ENCODE data around the gene CACNA2D3. TPM values are rescaled to one million over a fixed set of nuclear protein-coding genes. Genes with fewer than 3 reads are reported as not detected.

The CACNA2D3 gene
- total and polyA plus RNA-seq, 4 donors = 0.38 to 2.5 (median 1.1) TPM

GRCh38 chr3:54876694-54877093 lies 754.3 kb downstream of the CACNA2D3 start:
- Histone ChIP-seq H3K9me3 (ENCODE audit: control insufficient read depth in 4 of 4, insufficient read depth in 3 of 4, low read length in 3 of 4) (no peaks in the 10 kb centered on the region), H3K9ac (ENCODE audit: insufficient read depth in 1 of 2, low read length in 2 of 2) (no peak overlapping the region), H3K27ac (ENCODE audit: low read depth in 1 of 2, low read length in 1 of 2) (no peak overlapping the region), H3K4me3 (no peak overlapping the region), H3K27me3 (ENCODE audit: control insufficient read depth in 3 of 3, insufficient read depth in 3 of 3, low read length in 2 of 3) (peaks cover 0 to 8% (median 4%) of the 10 kb centered on the region in 3 donors), H3K4me1 (ENCODE audit: control insufficient read depth in 5 of 5, insufficient read depth in 5 of 5, low read length in 5 of 5) (no peaks in the 10 kb centered on the region), H3K36me3 (ENCODE audit: control insufficient read depth in 4 of 4, insufficient read depth in 4 of 4, low read length in 4 of 4) (no peaks in the 10 kb centered on the region)
- DNase-seq = no peak
- TF ChIP-seq, protein P1, sequence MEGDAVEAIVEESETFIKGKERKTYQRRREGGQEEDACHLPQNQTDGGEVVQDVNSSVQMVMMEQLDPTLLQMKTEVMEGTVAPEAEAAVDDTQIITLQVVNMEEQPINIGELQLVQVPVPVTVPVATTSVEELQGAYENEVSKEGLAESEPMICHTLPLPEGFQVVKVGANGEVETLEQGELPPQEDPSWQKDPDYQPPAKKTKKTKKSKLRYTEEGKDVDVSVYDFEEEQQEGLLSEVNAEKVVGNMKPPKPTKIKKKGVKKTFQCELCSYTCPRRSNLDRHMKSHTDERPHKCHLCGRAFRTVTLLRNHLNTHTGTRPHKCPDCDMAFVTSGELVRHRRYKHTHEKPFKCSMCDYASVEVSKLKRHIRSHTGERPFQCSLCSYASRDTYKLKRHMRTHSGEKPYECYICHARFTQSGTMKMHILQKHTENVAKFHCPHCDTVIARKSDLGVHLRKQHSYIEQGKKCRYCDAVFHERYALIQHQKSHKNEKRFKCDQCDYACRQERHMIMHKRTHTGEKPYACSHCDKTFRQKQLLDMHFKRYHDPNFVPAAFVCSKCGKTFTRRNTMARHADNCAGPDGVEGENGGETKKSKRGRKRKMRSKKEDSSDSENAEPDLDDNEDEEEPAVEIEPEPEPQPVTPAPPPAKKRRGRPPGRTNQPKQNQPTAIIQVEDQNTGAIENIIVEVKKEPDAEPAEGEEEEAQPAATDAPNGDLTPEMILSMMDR (IDR thresholded peaks at IDR 0.05; ENCODE audit: control extremely low read depth, extremely low read depth) = no peak
- WGBS, 2 donors = 76 to 80% methylated on average over 5 of the region's 5 CpGs
- no peak for ATAC-seq (ENCODE audit: insufficient read depth, low FRiP score)

GRCh38 chr3:54877730-54878129 lies 755.4 kb downstream of the CACNA2D3 start:
- Histone ChIP-seq H3K9me3 (ENCODE audit: control insufficient read depth in 4 of 4, insufficient read depth in 3 of 4, low read length in 3 of 4) (no peaks in the 10 kb centered on the region), H3K4me3 (no peak overlapping the region), H3K36me3 (ENCODE audit: control insufficient read depth in 4 of 4, insufficient read depth in 4 of 4, low read length in 4 of 4) (no peaks in the 10 kb centered on the region), H3K27me3 (ENCODE audit: control insufficient read depth in 3 of 3, insufficient read depth in 3 of 3, low read length in 2 of 3) (peaks cover 0 to 8% (median 4%) of the 10 kb centered on the region in 3 donors), H3K4me1 (ENCODE audit: control insufficient read depth in 5 of 5, insufficient read depth in 5 of 5, low read length in 5 of 5) (no peaks in the 10 kb centered on the region), H3K27ac (ENCODE audit: low read depth in 1 of 2, low read length in 1 of 2) (no peak overlapping the region), H3K9ac (ENCODE audit: insufficient read depth in 1 of 2, low read length in 2 of 2) (no peak overlapping the region)
- ATAC-seq (ENCODE audit: insufficient read depth, low FRiP score) (no peak), DNase-seq (no peak)
- TF ChIP-seq, protein P1 (IDR thresholded peaks at IDR 0.05; ENCODE audit: control extremely low read depth, extremely low read depth) = no peak
- 85 to 86% methylated on average over 4 of the region's 4 CpGs for WGBS, 2 donors

DNA sequence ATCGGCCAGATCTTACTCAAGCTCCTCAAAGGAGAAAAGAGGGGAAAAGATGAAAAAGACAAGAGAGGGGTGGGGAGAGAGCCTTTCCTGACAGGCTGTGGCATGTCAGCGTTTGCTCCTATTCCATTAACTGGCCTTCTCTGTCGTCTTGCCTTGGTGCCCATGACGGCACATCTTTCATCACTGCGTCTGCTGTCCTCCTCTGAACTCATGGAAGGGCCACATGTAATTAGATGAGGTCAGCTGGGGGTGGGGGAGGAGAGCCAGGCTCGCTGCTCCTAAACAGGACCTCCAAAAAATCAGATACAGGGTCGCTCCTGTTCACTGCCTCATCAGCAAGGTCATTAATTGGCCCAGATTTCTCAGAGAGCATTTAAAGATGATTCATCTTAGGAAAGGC lies 755.8 kb downstream of the CACNA2D3 start:
- Histone ChIP-seq H3K4me1 (ENCODE audit: control insufficient read depth in 5 of 5, insufficient read depth in 5 of 5, low read length in 5 of 5) (no peaks in the 10 kb centered on the region), H3K4me3 (no peak overlapping the region), H3K9ac (ENCODE audit: insufficient read depth in 1 of 2, low read length in 2 of 2) (no peak overlapping the region)

More for the DNA sequence above, 755.8 kb downstream of the CACNA2D3 start:
- Histone ChIP-seq H3K27me3 (ENCODE audit: control insufficient read depth in 3 of 3, insufficient read depth in 3 of 3, low read length in 2 of 3) (peaks cover 0 to 8% (median 4%) of the 10 kb centered on the region in 3 donors), H3K9me3 (ENCODE audit: control insufficient read depth in 4 of 4, insufficient read depth in 3 of 4, low read length in 3 of 4) (no peaks in the 10 kb centered on the region), H3K36me3 (ENCODE audit: control insufficient read depth in 4 of 4, insufficient read depth in 4 of 4, low read length in 4 of 4) (no peaks in the 10 kb centered on the region), H3K27ac (ENCODE audit: low read depth in 1 of 2, low read length in 1 of 2) (no peak overlapping the region)
- TF ChIP-seq, protein P1 (IDR thresholded peaks at IDR 0.05; ENCODE audit: control extremely low read depth, extremely low read depth) = no peak
- DNase-seq = peak in 2 of 3 donors; percentile 7 to 19
- WGBS, 2 donors = 60 to 72% methylated on average over 7 of the region's 7 CpGs
- no peak for ATAC-seq (ENCODE audit: insufficient read depth, low FRiP score)
